C4-2B (cell line): Measurements from ENCODE around the gene GNG3.

Source experiments
- CTCF ChIP-seq: fragments of 450-650 bp; conservative IDR thresholded peaks from 2 replicates; pipeline ENCODE4 v1.5.1; 2017; ENCODE audit warnings: mild to moderate bottlenecking
- ZFX ChIP-seq: fragments of 450-650 bp; IDR thresholded peaks from 2 replicates; pipeline ENCODE4 v1.6.1; 2017

DNA sequence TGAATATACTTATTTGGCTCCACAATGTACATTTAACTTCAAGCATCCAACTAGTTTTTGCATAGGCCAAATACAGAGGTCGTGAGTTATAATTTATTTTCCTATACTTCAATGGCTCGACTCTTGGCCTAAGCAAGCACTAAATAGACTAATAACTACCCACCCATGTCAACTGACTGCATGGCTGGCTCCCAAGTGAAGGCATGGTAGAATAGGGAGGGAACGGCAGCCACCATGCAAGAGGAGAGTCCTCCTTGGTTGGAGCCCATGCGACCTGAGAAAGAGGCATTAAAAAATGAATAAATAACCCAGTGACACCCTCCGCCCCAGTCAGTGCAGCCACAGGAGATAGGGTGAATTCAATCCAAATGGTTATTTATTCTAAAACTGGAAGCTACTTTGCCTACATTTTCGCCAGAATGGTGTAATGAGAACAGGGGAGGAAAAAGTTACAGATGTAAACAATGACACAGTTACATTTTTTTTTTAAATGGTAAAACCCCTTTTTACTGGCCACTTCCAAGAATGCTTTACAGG, 4.9 kb downstream of the GNG3 start:
- no peak for TF ChIP-seq CTCF
- no peak for TF ChIP-seq ZFX
